ENCODE results near the gene INPP5A. TPM values are rescaled to one million over a fixed set of nuclear protein-coding genes. Genes with fewer than 3 reads are reported as not detected.

The INPP5A gene
- total RNA-seq, 1 experiment from 2014 or later: 16.6 TPM

- CTCF ChIA-PET: no interaction called here
- Mint-ChIP-seq H3K9me3 (ENCODE audit: low read depth, unreplicated experiment) (no peaks in the 10 kb centered on the region), H3K27me3 (ENCODE audit: unreplicated experiment) (no peaks in the 10 kb centered on the region), H3K4me1 (ENCODE audit: low read depth, unreplicated experiment) (no peaks in the 10 kb centered on the region), H3K4me3 (ENCODE audit: low read depth, unreplicated experiment) (no peak overlapping the region), H3K36me3 (ENCODE audit: insufficient read depth, unreplicated experiment) (no peaks in the 10 kb centered on the region), H3K27ac (ENCODE audit: unreplicated experiment) (no peak overlapping the region)
- no TSS peak for BruUV-seq (replicated peaks)
- TF ChIP-seq, protein P1, sequence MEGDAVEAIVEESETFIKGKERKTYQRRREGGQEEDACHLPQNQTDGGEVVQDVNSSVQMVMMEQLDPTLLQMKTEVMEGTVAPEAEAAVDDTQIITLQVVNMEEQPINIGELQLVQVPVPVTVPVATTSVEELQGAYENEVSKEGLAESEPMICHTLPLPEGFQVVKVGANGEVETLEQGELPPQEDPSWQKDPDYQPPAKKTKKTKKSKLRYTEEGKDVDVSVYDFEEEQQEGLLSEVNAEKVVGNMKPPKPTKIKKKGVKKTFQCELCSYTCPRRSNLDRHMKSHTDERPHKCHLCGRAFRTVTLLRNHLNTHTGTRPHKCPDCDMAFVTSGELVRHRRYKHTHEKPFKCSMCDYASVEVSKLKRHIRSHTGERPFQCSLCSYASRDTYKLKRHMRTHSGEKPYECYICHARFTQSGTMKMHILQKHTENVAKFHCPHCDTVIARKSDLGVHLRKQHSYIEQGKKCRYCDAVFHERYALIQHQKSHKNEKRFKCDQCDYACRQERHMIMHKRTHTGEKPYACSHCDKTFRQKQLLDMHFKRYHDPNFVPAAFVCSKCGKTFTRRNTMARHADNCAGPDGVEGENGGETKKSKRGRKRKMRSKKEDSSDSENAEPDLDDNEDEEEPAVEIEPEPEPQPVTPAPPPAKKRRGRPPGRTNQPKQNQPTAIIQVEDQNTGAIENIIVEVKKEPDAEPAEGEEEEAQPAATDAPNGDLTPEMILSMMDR (IDR thresholded peaks at IDR 0.05; ENCODE audit: unreplicated experiment): no peak
- DNase-seq: no peak
- intact Hi-C loops (cut with micrococcal nuclease; ENCODE audit: unreplicated experiment): no loop called here
Observed at GRCh38 chr10:132724446-132724845, 186.9 kb downstream of the INPP5A start.

- intact Hi-C loops (cut with micrococcal nuclease; ENCODE audit: unreplicated experiment): no loop called here
- Mint-ChIP-seq H3K4me1 (ENCODE audit: low read depth, unreplicated experiment) (no peaks in the 10 kb centered on the region), H3K27ac (ENCODE audit: unreplicated experiment) (no peak overlapping the region), H3K9me3 (ENCODE audit: low read depth, unreplicated experiment) (no peaks in the 10 kb centered on the region), H3K4me3 (ENCODE audit: low read depth, unreplicated experiment) (no peak overlapping the region), H3K36me3 (ENCODE audit: insufficient read depth, unreplicated experiment) (no peaks in the 10 kb centered on the region), H3K27me3 (ENCODE audit: unreplicated experiment) (no peaks in the 10 kb centered on the region)
- CTCF ChIA-PET: no interaction called here
- TF ChIP-seq, protein P1 (IDR thresholded peaks at IDR 0.05; ENCODE audit: unreplicated experiment): no peak
- DNase-seq: no peak
- no TSS peak for BruUV-seq (replicated peaks)
Observed at GRCh38 chr10:132725202-132725601, 187.6 kb downstream of the INPP5A start.

- Mint-ChIP-seq H3K36me3 (ENCODE audit: insufficient read depth, unreplicated experiment) (no peaks in the 10 kb centered on the region), H3K4me3 (ENCODE audit: low read depth, unreplicated experiment) (no peak overlapping the region), H3K4me1 (ENCODE audit: low read depth, unreplicated experiment) (no peaks in the 10 kb centered on the region), H3K27me3 (ENCODE audit: unreplicated experiment) (no peaks in the 10 kb centered on the region), H3K9me3 (ENCODE audit: low read depth, unreplicated experiment) (no peaks in the 10 kb centered on the region), H3K27ac (ENCODE audit: unreplicated experiment) (no peak overlapping the region)
- TF ChIP-seq, protein P1 (IDR thresholded peaks at IDR 0.05; ENCODE audit: unreplicated experiment): no peak
- BruUV-seq (replicated peaks): no TSS peak
- no peak for DNase-seq
- intact Hi-C loops (cut with micrococcal nuclease; ENCODE audit: unreplicated experiment): no loop called here
- CTCF ChIA-PET: no interaction called here
Observed at GRCh38 chr10:132726194-132726593, 188.6 kb downstream of the INPP5A start.

- no peaks in the 10 kb centered on the region for H3K27me3 Mint-ChIP-seq (ENCODE audit: unreplicated experiment)
- no peaks in the 10 kb centered on the region for H3K4me1 Mint-ChIP-seq (ENCODE audit: low read depth, unreplicated experiment)
- BruUV-seq (replicated peaks): no TSS peak
- TF ChIP-seq, protein P1 (IDR thresholded peaks at IDR 0.05; ENCODE audit: unreplicated experiment): no peak
- no peak overlapping the region for H3K4me3 Mint-ChIP-seq (ENCODE audit: low read depth, unreplicated experiment)
- no peak overlapping the region for H3K27ac Mint-ChIP-seq (ENCODE audit: unreplicated experiment)
- CTCF ChIA-PET: no interaction called here
- no peaks in the 10 kb centered on the region for H3K36me3 Mint-ChIP-seq (ENCODE audit: insufficient read depth, unreplicated experiment)
- no peaks in the 10 kb centered on the region for H3K9me3 Mint-ChIP-seq (ENCODE audit: low read depth, unreplicated experiment)
- intact Hi-C loops (cut with micrococcal nuclease; ENCODE audit: unreplicated experiment): no loop called here
- no peak for DNase-seq
Observed at GRCh38 chr10:132726951-132727350, 189.4 kb downstream of the INPP5A start.

- DNase-seq: no peak
- no peak overlapping the region for H3K4me3 Mint-ChIP-seq (ENCODE audit: low read depth, unreplicated experiment)
- H3K27ac Mint-ChIP-seq (ENCODE audit: unreplicated experiment): no peak overlapping the region
- no peaks in the 10 kb centered on the region for H3K9me3 Mint-ChIP-seq (ENCODE audit: low read depth, unreplicated experiment)
- no peaks in the 10 kb centered on the region for H3K36me3 Mint-ChIP-seq (ENCODE audit: insufficient read depth, unreplicated experiment)
- CTCF ChIA-PET: no interaction called here
- BruUV-seq (replicated peaks): no TSS peak
- TF ChIP-seq, protein P1 (IDR thresholded peaks at IDR 0.05; ENCODE audit: unreplicated experiment): no peak
- intact Hi-C loops (cut with micrococcal nuclease; ENCODE audit: unreplicated experiment): no loop called here
- H3K4me1 Mint-ChIP-seq (ENCODE audit: low read depth, unreplicated experiment): no peaks in the 10 kb centered on the region
- H3K27me3 Mint-ChIP-seq (ENCODE audit: unreplicated experiment): no peaks in the 10 kb centered on the region
Observed at GRCh38 chr10:132727411-132727810, 189.8 kb downstream of the INPP5A start.

Data from Calu3 (cell line).